T-cell (primary cell): ENCODE measurements around the gene ARHGAP15. TPM values are rescaled to one million over a fixed set of nuclear protein-coding genes. Genes with fewer than 3 reads are reported as not detected.

Experiments
- ATAC-seq, 4 experiments: fragments of 200-7000 bp in 3 of 4; fragments of 150-1000 bp in 1 of 4; cut with Tn5 transposase; replicated peaks in 1 of 4; 1 replicate in 3 of 4; 2 replicates in 1 of 4; pipeline ENCODE4 v1.10.0; 2021; ENCODE audit warnings: moderate library complexity in 3 of 4, mild to moderate bottlenecking in 2 of 4, moderate number of reproducible peaks in 1 of 4
- CTCF ChIA-PET, 2 donors: fragments of 300-600 bp; sonication (Branson Sonifier 250); formaldehyde crosslinking; loops; one replicate each; lab custom pipeline; 2022; ENCODE audit warnings: antibody characterized with exemption in 2 of 2; lab: Charles Lee
- POLR2A ChIA-PET, 2 donors: fragments of 300-600 bp; sonication (Branson Sonifier 250); formaldehyde crosslinking; loops; one replicate each; lab custom pipeline; 2022; ENCODE audit warnings: antibody characterized with exemption in 2 of 2; lab: Charles Lee
- DNase-seq, 35 experiments: peaks; one replicate each; pipeline versions ENCODE4 v3.0.0 to v3.0.0-alpha.2; 2013 to 2023
- H3K27ac ChIP-seq: one replicate; pipeline ENCODE4 v1.5.1; 2013; ENCODE audit warnings: low read length
- H3K27me3 ChIP-seq, 2 experiments: replicated peaks in 1 of 2; 1 replicate in 1 of 2; 2 replicates in 1 of 2; pipeline versions ENCODE4 v1.6.1 to v1.7.0; 2013; ENCODE audit warnings: low read length in 1 of 2, mixed read lengths in 1 of 2; ENCODE audit not compliant: control insufficient read depth in 2 of 2, insufficient read depth in 2 of 2; ENCODE audit errors: extremely low read depth in 1 of 2
- H3K36me3 ChIP-seq, 2 donors: 1 replicate in 1 of 2; 2 replicates in 1 of 2; pipeline versions ENCODE4 v1.6.1 to v1.7.0; 2013; ENCODE audit warnings: low read length in 1 of 2; ENCODE audit not compliant: control insufficient read depth in 2 of 2, insufficient read depth in 1 of 2; ENCODE audit errors: extremely low read depth in 1 of 2
- H3K4me1 ChIP-seq, 2 experiments: 1 replicate in 1 of 2; 2 replicates in 1 of 2; pipeline versions ENCODE4 v1.6.1 to v1.7.0; 2013; ENCODE audit warnings: low read length in 2 of 2, mixed read lengths in 1 of 2; ENCODE audit not compliant: insufficient read depth in 2 of 2, control insufficient read depth in 1 of 2; ENCODE audit errors: extremely low read depth in 1 of 2
- H3K4me3 ChIP-seq, 2 donors: 1 replicate in 1 of 2; 2 replicates in 1 of 2; pipeline versions ENCODE4 v1.5.1 to v1.7.0; 2013; ENCODE audit warnings: mild to moderate bottlenecking in 2 of 2, low read length in 1 of 2, moderate library complexity in 1 of 2; ENCODE audit not compliant: control insufficient read depth in 1 of 2; ENCODE audit errors: extremely low read depth in 1 of 2
- H3K9me3 ChIP-seq: 2 replicates; pipeline ENCODE4 v1.7.0; 2013
- H3K27ac Mint-ChIP-seq, 2 donors: one replicate each; pipeline ENCODE4 v1.8.0; 2020 to 2021; ENCODE audit warnings: mild to moderate bottlenecking in 2 of 2, mixed read lengths in 2 of 2
- H3K27me3 Mint-ChIP-seq, 2 donors: one replicate each; pipeline ENCODE4 v1.8.0; 2021 to 2022; ENCODE audit warnings: mixed read lengths in 2 of 2
- H3K36me3 Mint-ChIP-seq: one replicate; pipeline ENCODE4 v1.8.0; 2021; ENCODE audit warnings: mixed read lengths
- H3K4me1 Mint-ChIP-seq, 3 donors: one replicate each; pipeline ENCODE4 v1.8.0; 2020 to 2022; ENCODE audit warnings: mixed read lengths in 3 of 3, mild to moderate bottlenecking in 1 of 3
- H3K4me3 Mint-ChIP-seq, 3 donors: one replicate each; pipeline ENCODE4 v1.8.0; 2020 to 2022; ENCODE audit warnings: mild to moderate bottlenecking in 3 of 3, mixed read lengths in 3 of 3, moderate library complexity in 3 of 3
- H3K9me3 Mint-ChIP-seq, 3 donors: one replicate each; pipeline ENCODE4 v1.8.0; 2020 to 2022; ENCODE audit warnings: mixed read lengths in 3 of 3
- WGBS: methylation state at CpG from one replicate; pipeline ENCODE4 v1.1.5; 2013; ENCODE audit warnings: missing lambda C conversion rate; ENCODE audit not compliant: insufficient coverage; 5-methylcytosine and 5-hydroxymethylcytosine counted together
- total RNA-seq, 35 experiments: library from RNA in 6 of 35; stranded (reverse) in 6 of 35; fragments of 120-200 nt in 1 of 35; gene quantifications; one replicate each; pipeline versions ENCODE4 v1.2.1 to v1.2.4 and lab custom pipeline; 2013 to 2026

The ARHGAP15 gene
- total RNA-seq, 5 donors from 2014 or later (not counting 1 experiment from before 2014, with no cell fraction given) = 154 to 271 (median 188) TPM

GRCh38 chr2:143808166-143808565, 678.9 kb downstream of the ARHGAP15 start:
- no peak for ATAC-seq
- CTCF ChIA-PET = no interaction called here

GRCh38 chr2:143815082-143815481, 685.9 kb downstream of the ARHGAP15 start:
- WGBS = 35% methylated on average over 2 of the region's 4 CpGs
- Mint-ChIP-seq H3K27ac (no peak overlapping the region), H3K36me3 (no peaks in the 10 kb centered on the region), H3K4me3 (no peak overlapping the region), H3K4me1 (no peaks in the 10 kb centered on the region), H3K9me3 (no peaks in the 10 kb centered on the region), H3K27me3 (no peaks in the 10 kb centered on the region)
- DNase-seq (no peak), ATAC-seq (no peak)
- ChIA-PET CTCF (no interaction called here), POLR2A (no interaction called here)
- Histone ChIP-seq H3K36me3 (no peaks in the 10 kb centered on the region), H3K27ac (no peak overlapping the region), H3K9me3 (no peaks in the 10 kb centered on the region), H3K4me1 (no peaks in the 10 kb centered on the region), H3K4me3 (no peak overlapping the region), H3K27me3 (no peaks in the 10 kb centered on the region)

More at GRCh38 chr2:143808166-143808565, 678.9 kb downstream of the ARHGAP15 start:
- H3K27me3 Mint-ChIP-seq = peaks cover 0 to 11% of the 10 kb centered on the region in 2 donors
- no peaks in the 10 kb centered on the region for H3K9me3 Mint-ChIP-seq
- H3K4me3 ChIP-seq = no peak overlapping the region
- POLR2A ChIA-PET = no interaction called here
- H3K27ac Mint-ChIP-seq = no peak overlapping the region
- no peak overlapping the region for H3K27ac ChIP-seq
- no peaks in the 10 kb centered on the region for H3K36me3 ChIP-seq
- WGBS = no CpG with 5 or more reads among the region's 1 CpG
- no peaks in the 10 kb centered on the region for H3K27me3 ChIP-seq
- no peak overlapping the region for H3K4me3 Mint-ChIP-seq
- no peak for DNase-seq
- no peaks in the 10 kb centered on the region for H3K4me1 ChIP-seq
- H3K36me3 Mint-ChIP-seq = no peaks in the 10 kb centered on the region
- H3K9me3 ChIP-seq = no peaks in the 10 kb centered on the region
- peaks cover 0 to 2% (median 2%) of the 10 kb centered on the region in 3 donors for H3K4me1 Mint-ChIP-seq

- Histone ChIP-seq H3K4me1 (no peaks in the 10 kb centered on the region), H3K27ac (no peak overlapping the region), H3K4me3 (no peak overlapping the region), H3K27me3 (no peaks in the 10 kb centered on the region), H3K36me3 (no peaks in the 10 kb centered on the region), H3K9me3 (no peaks in the 10 kb centered on the region)
- Mint-ChIP-seq H3K27me3 (no peaks in the 10 kb centered on the region), H3K36me3 (no peaks in the 10 kb centered on the region), H3K4me3 (no peak overlapping the region), H3K4me1 (no peaks in the 10 kb centered on the region), H3K9me3 (no peaks in the 10 kb centered on the region), H3K27ac (no peak overlapping the region)
- CTCF ChIA-PET = no interaction called here
- 89% methylated on average over 3 of the region's 3 CpGs for WGBS
- POLR2A ChIA-PET = interaction anchor here in 1 of 2 donors (0.7 kb wide), 1 partner anchor 720 kb away, joined by 3 read pairs; no protein-coding TSS in a partner anchor
- DNase-seq = no peak
- ATAC-seq = no peak
These were observed 687.7 kb downstream of the ARHGAP15 start for GRCh38 chr2:143816916-143817315.
